ENCODE results near the gene SHMT1. TPM values are rescaled to one million over a fixed set of nuclear protein-coding genes. Genes with fewer than 3 reads are reported as not detected.
A peak's percentile ranks its signal among the peaks of the same experiment; 100 is the strongest.

The SHMT1 gene
- total RNA-seq, 1 donor from 2014 or later: 30.5 TPM

DNA sequence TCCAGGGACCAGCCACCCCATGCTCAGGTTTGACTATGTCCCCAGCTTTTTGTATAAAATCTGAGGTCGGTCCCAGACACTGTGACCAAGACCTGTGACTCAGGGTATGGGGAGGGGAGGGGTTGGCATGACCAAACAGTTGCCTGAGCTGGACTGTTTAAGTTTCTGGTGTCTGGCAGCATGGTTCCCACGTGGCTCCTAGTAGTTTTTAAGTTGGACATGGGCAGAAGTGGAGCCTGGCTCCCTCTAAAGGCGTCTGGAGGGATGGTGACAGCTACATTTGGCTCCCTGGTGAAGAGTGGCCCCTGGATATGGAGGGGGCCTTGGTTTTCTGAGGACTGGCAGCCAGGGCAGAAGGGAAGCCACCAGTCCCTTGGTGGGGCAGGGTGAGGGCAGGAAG is 40.3 kb downstream of the SHMT1 start:
- DNase-seq (ENCODE audit: extremely low spot score, unreplicated experiment): no peak
- Mint-ChIP-seq H3K4me3 (no peak overlapping the region), H3K4me1 (ENCODE audit: unreplicated experiment) (peaks cover 20% of the 10 kb centered on the region), H3K27ac (no peak overlapping the region), H3K36me3 (peaks cover 6% of the 10 kb centered on the region), H3K9me3 (no peaks in the 10 kb centered on the region), H3K27me3 (no peaks in the 10 kb centered on the region)
- TF ChIP-seq, protein P1, sequence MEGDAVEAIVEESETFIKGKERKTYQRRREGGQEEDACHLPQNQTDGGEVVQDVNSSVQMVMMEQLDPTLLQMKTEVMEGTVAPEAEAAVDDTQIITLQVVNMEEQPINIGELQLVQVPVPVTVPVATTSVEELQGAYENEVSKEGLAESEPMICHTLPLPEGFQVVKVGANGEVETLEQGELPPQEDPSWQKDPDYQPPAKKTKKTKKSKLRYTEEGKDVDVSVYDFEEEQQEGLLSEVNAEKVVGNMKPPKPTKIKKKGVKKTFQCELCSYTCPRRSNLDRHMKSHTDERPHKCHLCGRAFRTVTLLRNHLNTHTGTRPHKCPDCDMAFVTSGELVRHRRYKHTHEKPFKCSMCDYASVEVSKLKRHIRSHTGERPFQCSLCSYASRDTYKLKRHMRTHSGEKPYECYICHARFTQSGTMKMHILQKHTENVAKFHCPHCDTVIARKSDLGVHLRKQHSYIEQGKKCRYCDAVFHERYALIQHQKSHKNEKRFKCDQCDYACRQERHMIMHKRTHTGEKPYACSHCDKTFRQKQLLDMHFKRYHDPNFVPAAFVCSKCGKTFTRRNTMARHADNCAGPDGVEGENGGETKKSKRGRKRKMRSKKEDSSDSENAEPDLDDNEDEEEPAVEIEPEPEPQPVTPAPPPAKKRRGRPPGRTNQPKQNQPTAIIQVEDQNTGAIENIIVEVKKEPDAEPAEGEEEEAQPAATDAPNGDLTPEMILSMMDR (conservative IDR thresholded peaks at IDR 0.05): no peak

DNA sequence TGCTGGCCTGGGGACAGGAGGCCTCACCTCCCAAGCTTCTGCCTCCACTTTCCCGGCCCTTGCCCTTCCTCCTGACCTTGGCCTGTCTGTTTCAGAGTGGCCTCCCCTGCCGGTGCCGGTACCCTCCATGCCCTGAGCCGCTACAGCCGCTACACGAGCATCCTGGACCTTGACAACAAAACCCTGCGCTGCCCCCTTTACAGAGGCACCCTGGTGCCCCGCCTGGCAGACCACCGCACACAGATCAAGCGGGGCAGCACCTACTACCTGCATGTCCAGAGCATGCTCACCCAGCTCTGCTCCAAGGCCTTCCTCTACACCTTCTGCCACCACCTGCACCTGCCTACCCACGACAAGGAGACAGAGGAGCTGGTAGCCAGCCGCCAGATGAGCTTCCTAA is 40.8 kb downstream of the SHMT1 start:
- TF ChIP-seq, protein P1 (conservative IDR thresholded peaks at IDR 0.05): no peak
- Mint-ChIP-seq H3K36me3 (peaks cover 6% of the 10 kb centered on the region), H3K9me3 (no peaks in the 10 kb centered on the region), H3K4me1 (ENCODE audit: unreplicated experiment) (peaks cover 24% of the 10 kb centered on the region), H3K4me3 (no peak overlapping the region), H3K27me3 (no peaks in the 10 kb centered on the region), H3K27ac (no peak overlapping the region)
- DNase-seq (ENCODE audit: extremely low spot score, unreplicated experiment): no peak

DNA sequence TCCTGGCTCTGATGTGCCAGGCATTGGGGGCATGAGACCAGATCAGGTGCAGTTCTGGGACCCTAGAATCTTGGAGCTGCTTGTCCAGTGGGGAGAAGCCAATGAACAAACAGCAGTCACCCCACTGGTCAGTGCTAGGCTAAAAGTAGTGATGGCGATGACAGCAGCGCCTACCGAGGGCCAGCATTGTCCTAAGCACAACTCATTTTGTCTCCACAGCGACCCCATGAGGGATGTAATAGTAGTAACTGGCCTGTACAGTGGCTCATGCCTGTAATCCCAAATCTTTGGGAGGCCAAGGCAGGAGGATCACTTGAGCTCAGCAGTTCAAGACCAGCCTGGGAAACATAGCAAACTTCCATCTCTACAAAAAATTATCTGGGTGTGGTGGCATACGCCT is 42.0 kb downstream of the SHMT1 start:
- DNase-seq (ENCODE audit: extremely low spot score, unreplicated experiment): no peak
- H3K4me3 Mint-ChIP-seq: no peak overlapping the region

DNA sequence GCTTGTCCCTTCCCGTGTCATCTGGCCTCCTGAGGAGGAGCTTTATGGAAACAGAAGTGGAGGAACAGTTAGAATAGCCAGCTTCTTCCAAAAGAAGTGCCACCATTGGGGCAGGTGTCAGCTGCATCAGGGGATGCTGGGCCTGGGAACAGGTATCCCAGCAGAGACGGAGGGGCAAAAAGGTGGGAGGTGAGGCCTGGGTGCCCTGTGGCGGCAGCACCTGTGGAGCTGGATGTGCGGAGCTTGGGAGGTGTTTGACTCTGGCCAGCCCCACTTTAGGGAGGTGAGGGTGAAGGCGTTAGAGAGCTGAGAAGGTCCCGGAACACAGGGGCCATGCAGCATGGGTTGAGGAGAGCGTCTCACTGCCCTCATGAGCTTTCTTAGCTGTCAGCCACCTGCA is 43.0 kb downstream of the SHMT1 start:
- TF ChIP-seq, protein P1 (conservative IDR thresholded peaks at IDR 0.05): no peak
- H3K27me3 Mint-ChIP-seq: no peaks in the 10 kb centered on the region
- no peak for DNase-seq (ENCODE audit: extremely low spot score, unreplicated experiment)
- no peak overlapping the region for H3K27ac Mint-ChIP-seq
- peaks cover 31% of the 10 kb centered on the region for H3K4me1 Mint-ChIP-seq (ENCODE audit: unreplicated experiment)
- peaks cover 16% of the 10 kb centered on the region for H3K36me3 Mint-ChIP-seq
- H3K9me3 Mint-ChIP-seq: no peaks in the 10 kb centered on the region
- peak overlapping the region; percentile 74 for H3K4me3 Mint-ChIP-seq

More for the DNA sequence above, 42.0 kb downstream of the SHMT1 start:
- Mint-ChIP-seq H3K36me3 (peaks cover 16% of the 10 kb centered on the region), H3K27ac (no peak overlapping the region), H3K4me1 (ENCODE audit: unreplicated experiment) (peaks cover 31% of the 10 kb centered on the region), H3K9me3 (no peaks in the 10 kb centered on the region), H3K27me3 (no peaks in the 10 kb centered on the region)
- TF ChIP-seq, protein P1 (conservative IDR thresholded peaks at IDR 0.05): no peak

DNA sequence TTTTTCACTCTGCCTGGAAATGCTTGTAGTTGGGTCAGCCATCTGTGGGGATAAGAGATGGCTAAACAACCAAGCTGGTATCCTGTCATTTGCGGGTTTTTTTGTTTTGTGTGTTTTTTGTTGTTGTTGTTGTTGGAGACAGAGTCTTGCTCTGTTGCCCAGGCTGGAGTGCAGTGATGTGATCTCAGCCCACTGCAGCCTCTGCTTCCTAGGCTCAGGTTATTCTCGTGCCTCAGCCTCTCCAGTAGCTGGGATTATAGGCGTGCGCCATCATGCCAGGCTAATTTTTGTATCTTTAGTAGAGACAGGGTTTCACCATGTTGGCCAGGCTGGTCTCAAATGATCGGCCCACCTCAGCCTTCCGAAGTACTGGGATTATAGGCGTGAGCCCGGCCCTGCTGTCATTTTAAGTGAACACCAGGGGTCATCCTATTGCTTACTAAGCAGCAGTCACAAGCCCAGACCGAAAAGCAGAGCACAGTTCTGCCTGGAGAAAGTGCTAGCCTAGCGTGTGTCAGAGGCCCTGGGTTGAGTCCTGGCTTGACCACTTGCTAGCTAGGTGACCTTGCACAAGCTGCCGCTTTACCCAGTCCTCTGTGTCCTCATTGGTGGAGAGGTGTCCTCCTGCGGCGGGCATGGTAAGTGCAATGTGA is 43.6 kb downstream of the SHMT1 start:
- TF ChIP-seq, protein P1 (conservative IDR thresholded peaks at IDR 0.05): peak; percentile 74
- Mint-ChIP-seq H3K27me3 (no peaks in the 10 kb centered on the region), H3K4me3 (peak overlapping the region; percentile 74), H3K9me3 (no peaks in the 10 kb centered on the region), H3K27ac (no peak overlapping the region), H3K36me3 (peaks cover 14% of the 10 kb centered on the region), H3K4me1 (ENCODE audit: unreplicated experiment) (peaks cover 35% of the 10 kb centered on the region)
- DNase-seq (ENCODE audit: extremely low spot score, unreplicated experiment): no peak
